HL-60 (cell line): Measurements from ENCODE around the gene SFXN5.

Experiments
- DNase-seq, 2 experiments: peaks; one replicate each; pipeline ENCODE4 v3.0.0-alpha.2; 2010 to 2020; ENCODE audit warnings: low read depth in 1 of 2, low spot score in 1 of 2
- H3K27ac ChIP-seq: fragments of 250-450 bp; sonication (Bioruptor Pico); replicated peaks from 2 replicates; pipeline ENCODE4 v1.5.1; 2020; ENCODE audit warnings: mild to moderate bottlenecking, moderate library complexity
- H3K27me3 ChIP-seq: fragments of 250-450 bp; sonication (Bioruptor Pico); 2 replicates; pipeline ENCODE4 v1.5.1; 2021; ENCODE audit warnings: mild to moderate bottlenecking, moderate library complexity; ENCODE audit not compliant: insufficient read depth, poor library complexity, severe bottlenecking
- H3K4me3 ChIP-seq: replicated peaks from 2 replicates; pipeline ENCODE4 v1.5.1; 2011; ENCODE audit warnings: mild to moderate bottlenecking, control low read depth, low read length; ENCODE audit not compliant: insufficient read depth
- CTCF ChIP-seq: IDR thresholded peaks from one replicate; pipeline ENCODE4 v1.5.1; 2011; ENCODE audit warnings: low read length, control low read depth, inconsistent platforms; ENCODE audit not compliant: insufficient read depth
- GABPA ChIP-seq: IDR thresholded peaks from 2 replicates; pipeline ENCODE4 v1.6.1; 2012; ENCODE audit warnings: low read depth
- POLR2AphosphoS5 ChIP-seq: IDR thresholded peaks from 2 replicates; pipeline ENCODE4 v1.6.1; 2012; ENCODE audit warnings: low read depth
- REST ChIP-seq: IDR thresholded peaks from 2 replicates; pipeline ENCODE4 v1.6.1; 2012; ENCODE audit warnings: low read depth; ENCODE audit not compliant: insufficient replicate concordance
- SPI1 ChIP-seq: IDR thresholded peaks from 2 replicates; pipeline ENCODE4 v1.6.1; 2012; ENCODE audit warnings: low read depth, mild to moderate bottlenecking, borderline replicate concordance

Gene SFXN5

GRCh38 chr2:73114273-73114867, 42.9 kb upstream of the SFXN5 start:
- peaks cover 41% of the 10 kb centered on the region for H3K27me3 ChIP-seq
- no peak overlapping the region for H3K27ac ChIP-seq
- TF ChIP-seq CTCF: no peak
- TF ChIP-seq POLR2AphosphoS5: no peak
- TF ChIP-seq SPI1: no peak
- no peak for TF ChIP-seq GABPA
- no peak for TF ChIP-seq REST
- H3K4me3 ChIP-seq: no peak overlapping the region
- no peak for DNase-seq

GRCh38 chr2:73112913-73113854, 41.7 kb upstream of the SFXN5 start, which contains the start of gene RAB11FIP5:
TSS of gene RAB11FIP5 (minus strand) at chr2:73112948. CDS start at chr2:73112777, 171 bp downstream.
- Histone ChIP-seq H3K4me3 (peak within 1 kb of the TSS; percentile 58), H3K27me3 (peaks cover 44% of the 10 kb centered on the region), H3K27ac (no peak within 1 kb of the TSS)
- peak; percentile 15 to 41 for DNase-seq
- TF ChIP-seq REST: no peak
- no peak for TF ChIP-seq POLR2AphosphoS5

- Histone ChIP-seq H3K27me3 (peaks cover 47% of the 10 kb centered on the region), H3K27ac (no peak overlapping the region), H3K4me3 (peak overlapping the region; percentile 48)
- no peak for DNase-seq
- TF ChIP-seq SPI1 (no peak), POLR2AphosphoS5 (no peak), GABPA (no peak), REST (no peak), CTCF (no peak)
Measured at GRCh38 chr2:73112026-73112912, 40.8 kb upstream of the SFXN5 start.
